AG04450 (cell line): ENCODE measurements around the gene COL10A1. TPM values are rescaled to one million over a fixed set of nuclear protein-coding genes. Genes with fewer than 3 reads are reported as not detected.

Experiments used
- CTCF ChIA-PET: fragments of 300-600, 350-600 bp; formaldehyde crosslinking; extraction: SDS; loops from one replicate; lab custom pipeline; 2022; ENCODE audit warnings: antibody characterized with exemption, inconsistent platforms; lab: Charles Lee
- POLR2A ChIA-PET: fragments of 350-600 bp; formaldehyde crosslinking; extraction: SDS; loops from one replicate; lab custom pipeline; 2021; ENCODE audit warnings: antibody characterized with exemption, inconsistent platforms; lab: Yijun Ruan, JAX
- DNase-seq: peaks from one replicate; pipeline ENCODE4 v3.0.0-alpha.2; 2011; ENCODE audit warnings: low read depth, low spot score
- H3K27ac ChIP-seq: one replicate; pipeline ENCODE4 v1.5.1; 2012; ENCODE audit warnings: low read depth, low read length, control low read depth
- H3K27me3 ChIP-seq: one replicate; pipeline ENCODE4 v1.6.0; 2012; ENCODE audit warnings: low read length; ENCODE audit not compliant: control insufficient read depth, insufficient read depth
- H3K4me3 ChIP-seq: 2 replicates; pipeline ENCODE4 v1.5.1; 2011; ENCODE audit warnings: mild to moderate bottlenecking, low read depth, low read length, control low read depth
- H3K9me3 ChIP-seq: 2 replicates; pipeline ENCODE4 v1.5.1; 2012; ENCODE audit warnings: low read length; ENCODE audit not compliant: control insufficient read depth, insufficient read depth
- CTCF ChIP-seq: IDR thresholded peaks from 2 replicates; pipeline ENCODE4 v1.5.1; 2011; ENCODE audit warnings: low read depth, low read length, control low read depth, inconsistent platforms
- polyA plus RNA-seq: library from polyadenylated mRNA; depleted of rRNA; stranded (reverse); fragments of >200 nt; gene quantifications from 2 replicates; pipeline ENCODE4 v1.2.3, GENCODE V29; 2011

COL10A1 gene
- polyA plus RNA-seq, 1 experiment: 0.10 TPM

GRCh38 chr6:116168148-116168547 lies 42.2 kb upstream of the COL10A1 start:
- Histone ChIP-seq H3K9me3 (no peaks in the 10 kb centered on the region), H3K4me3 (no peak overlapping the region), H3K27ac (no peak overlapping the region), H3K27me3 (no peaks in the 10 kb centered on the region)
- CTCF ChIA-PET: no interaction called here
- POLR2A ChIA-PET: no interaction called here
- no peak for DNase-seq
- no peak for TF ChIP-seq CTCF

GRCh38 chr6:116166369-116166768 lies 40.4 kb upstream of the COL10A1 start:
- H3K9me3 ChIP-seq: no peaks in the 10 kb centered on the region
- no peaks in the 10 kb centered on the region for H3K27me3 ChIP-seq
- no peak overlapping the region for H3K27ac ChIP-seq
- DNase-seq: no peak
- H3K4me3 ChIP-seq: no peak overlapping the region
- TF ChIP-seq CTCF: no peak
- CTCF ChIA-PET: no interaction called here
- POLR2A ChIA-PET: no interaction called here

GRCh38 chr6:116165596-116165995 lies 39.7 kb upstream of the COL10A1 start:
- POLR2A ChIA-PET: no interaction called here
- CTCF ChIA-PET: no interaction called here
- Histone ChIP-seq H3K27ac (no peak overlapping the region), H3K9me3 (no peaks in the 10 kb centered on the region), H3K27me3 (no peaks in the 10 kb centered on the region), H3K4me3 (no peak overlapping the region)
- no peak for TF ChIP-seq CTCF
- DNase-seq: no peak

- H3K9me3 ChIP-seq: no peaks in the 10 kb centered on the region
- ChIA-PET POLR2A (no interaction called here), CTCF (no interaction called here)
- H3K4me3 ChIP-seq: no peak overlapping the region
- H3K27me3 ChIP-seq: no peaks in the 10 kb centered on the region
- no peak overlapping the region for H3K27ac ChIP-seq
- no peak for TF ChIP-seq CTCF
- DNase-seq: peak; percentile 8
Measured at GRCh38 chr6:116159782-116160524, 34.0 kb upstream of the COL10A1 start.

- no peak overlapping the region for H3K4me3 ChIP-seq
- CTCF ChIA-PET: interaction anchor here (0.9 to 1.0 kb wide), 2 partner anchors 46 to 110 kb away, joined by 3 read pairs; no protein-coding TSS in a partner anchor
- no peak overlapping the region for H3K27ac ChIP-seq
- no peak for TF ChIP-seq CTCF
- POLR2A ChIA-PET: no interaction called here
- H3K27me3 ChIP-seq: no peaks in the 10 kb centered on the region
- H3K9me3 ChIP-seq: no peaks in the 10 kb centered on the region
- no peak for DNase-seq
Measured at GRCh38 chr6:116158641-116159040, 32.7 kb upstream of the COL10A1 start.
